ENCODE results near the gene FSTL5.

The FSTL5 gene

DNA sequence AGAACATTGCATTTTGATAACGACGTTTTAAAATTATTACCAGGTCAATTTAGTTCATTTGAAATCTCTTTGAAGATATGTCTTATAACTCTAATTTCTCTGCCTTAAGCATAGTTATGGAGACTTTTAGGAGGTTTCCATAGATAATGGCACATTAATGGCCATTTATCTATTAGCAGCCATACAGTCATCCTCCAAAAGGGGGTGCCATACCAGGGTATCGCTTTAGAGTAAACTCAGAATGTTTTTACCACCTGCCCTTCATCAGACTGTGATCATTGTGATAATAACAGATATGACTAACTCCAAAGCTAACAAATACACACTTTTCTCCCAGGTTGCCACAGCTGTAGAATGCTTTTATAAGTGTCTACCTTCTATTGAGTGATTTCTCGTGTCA lies 461.5 kb downstream of the FSTL5 start:
- no peak for DNase-seq

DNA sequence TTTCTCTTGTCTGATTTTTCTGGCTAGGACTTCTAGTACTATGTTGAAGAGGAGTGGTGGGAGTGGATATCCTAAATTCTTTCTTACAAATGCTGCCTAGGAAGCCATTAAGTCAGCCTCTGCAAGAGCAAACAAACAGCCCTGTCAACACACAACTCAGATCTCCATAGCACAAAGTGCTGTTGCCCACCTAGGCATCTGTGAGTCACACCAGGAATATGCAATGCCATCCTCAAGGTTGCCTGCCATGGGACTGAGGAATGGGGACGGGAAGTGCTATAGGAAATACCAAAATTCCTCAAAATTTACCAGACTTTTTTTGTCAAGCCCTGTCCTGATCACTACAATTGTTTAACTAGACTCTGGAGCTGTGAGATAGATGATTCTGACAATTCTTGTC lies 466.9 kb downstream of the FSTL5 start:
- DNase-seq, result no peak

DNA sequence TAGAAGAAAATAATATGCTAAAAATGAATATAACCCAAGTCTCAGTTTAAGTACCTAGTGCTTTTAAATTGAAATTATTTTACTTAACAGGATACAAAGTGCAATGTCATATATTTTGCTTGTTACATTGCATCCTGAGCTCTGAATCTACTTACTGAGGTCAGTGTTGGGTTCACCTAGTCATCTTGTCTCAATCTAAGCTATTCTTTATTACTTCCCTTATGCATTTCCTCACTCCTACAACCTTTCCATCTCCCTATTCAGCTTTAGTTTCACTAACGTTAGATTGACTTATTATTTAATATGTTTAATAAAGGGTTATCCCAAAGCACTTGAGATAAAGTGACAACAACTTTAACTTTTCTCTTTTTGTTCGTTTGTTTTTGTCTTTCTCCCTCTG lies 483.7 kb downstream of the FSTL5 start:
- DNase-seq, result no peak

DNA sequence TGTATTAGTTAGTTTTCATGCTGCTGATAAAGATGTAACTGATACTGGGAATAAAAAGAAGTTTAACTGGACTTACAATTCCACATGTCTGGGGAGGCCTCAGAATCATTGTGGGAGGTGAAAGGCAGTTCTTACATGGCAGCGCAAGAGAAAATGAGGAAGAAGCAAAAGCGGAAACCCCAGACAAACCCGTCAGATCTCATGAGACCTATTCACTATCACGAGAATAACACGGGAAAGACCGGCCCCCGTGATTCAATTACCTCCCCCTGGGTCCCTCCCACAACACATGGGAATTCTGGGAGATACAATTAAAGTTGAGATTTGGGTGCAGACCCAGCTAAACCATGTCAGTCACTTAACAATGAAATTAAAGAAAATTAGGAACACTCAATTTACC lies 499.1 kb downstream of the FSTL5 start:
- DNase-seq, result no peak

DNA sequence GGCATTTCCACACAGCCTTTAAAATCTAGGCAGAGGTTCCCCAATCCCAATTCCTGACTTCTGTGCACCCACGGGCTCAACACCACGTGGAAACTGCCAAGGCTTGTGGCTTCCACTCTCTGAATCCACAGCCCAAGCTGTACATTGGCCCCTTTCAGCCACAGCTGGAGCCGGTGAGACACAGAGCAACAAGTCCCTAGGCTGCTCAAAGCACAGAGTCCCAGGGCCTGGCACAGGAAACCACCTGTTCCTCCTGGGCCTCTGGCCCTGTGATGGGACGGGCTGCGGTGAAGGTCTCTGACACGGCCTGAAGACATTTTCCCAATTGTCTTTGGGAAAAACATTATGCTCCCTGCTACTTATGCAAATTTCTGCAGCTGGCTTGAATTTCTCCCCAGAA lies 500.0 kb downstream of the FSTL5 start:
- DNase-seq, result no peak

DNA sequence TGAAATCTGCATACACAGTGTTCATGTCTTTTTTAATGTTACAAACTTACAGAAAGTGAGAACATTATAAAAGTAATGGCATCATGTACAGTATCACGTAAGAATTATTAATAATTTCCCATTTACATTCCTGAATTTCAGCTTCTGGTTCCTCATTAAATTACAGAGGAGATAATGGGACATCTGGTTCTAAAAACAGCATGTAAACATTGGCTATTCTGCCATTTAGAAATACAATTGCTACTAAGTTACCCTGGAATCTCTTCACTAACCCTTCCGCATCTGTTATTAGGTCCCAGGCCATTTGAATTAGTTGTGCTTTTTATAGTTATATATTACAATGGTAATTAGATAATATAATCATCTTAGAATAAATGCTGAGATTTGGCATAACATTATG lies 505.1 kb downstream of the FSTL5 start:
- DNase-seq, result no peak

DNA sequence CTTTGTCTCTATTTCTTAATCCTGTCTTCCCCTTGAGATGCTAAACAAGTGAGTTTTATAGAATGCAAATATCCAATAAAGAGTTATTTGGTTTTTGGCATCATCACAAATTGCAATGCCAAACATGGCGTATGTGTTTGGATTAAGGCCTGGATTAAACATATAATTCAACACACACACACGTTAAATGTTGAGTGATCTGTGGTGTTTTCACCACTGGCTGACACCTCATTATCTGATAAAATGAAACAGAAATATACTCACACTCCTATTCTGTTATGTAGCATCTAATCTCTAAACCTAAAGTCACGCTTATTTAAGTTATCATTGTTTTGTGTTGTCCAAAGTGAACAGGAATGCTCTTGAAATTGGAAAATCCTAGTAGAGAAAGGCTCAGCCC lies 506.2 kb downstream of the FSTL5 start:
- no peak for DNase-seq

DNA sequence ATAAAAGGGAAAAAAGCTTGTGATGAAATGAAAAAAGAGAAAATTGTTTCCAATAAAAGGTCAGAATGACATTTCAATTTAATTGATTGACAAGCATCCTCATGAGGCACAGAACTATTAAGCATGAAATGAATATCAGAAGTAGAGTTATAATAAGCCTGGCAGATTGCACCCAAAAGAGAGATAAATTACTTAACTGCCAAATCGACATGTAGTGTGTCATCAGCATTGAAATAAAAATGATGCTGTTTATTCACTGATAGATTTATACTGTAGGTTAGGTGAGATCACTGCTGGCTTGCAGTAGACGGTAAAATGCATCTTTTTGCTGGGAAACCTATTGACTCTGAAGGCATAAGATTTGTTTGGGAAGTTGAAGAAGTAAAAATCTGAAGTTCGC lies 507.2 kb downstream of the FSTL5 start:
- no peak for DNase-seq

DNA sequence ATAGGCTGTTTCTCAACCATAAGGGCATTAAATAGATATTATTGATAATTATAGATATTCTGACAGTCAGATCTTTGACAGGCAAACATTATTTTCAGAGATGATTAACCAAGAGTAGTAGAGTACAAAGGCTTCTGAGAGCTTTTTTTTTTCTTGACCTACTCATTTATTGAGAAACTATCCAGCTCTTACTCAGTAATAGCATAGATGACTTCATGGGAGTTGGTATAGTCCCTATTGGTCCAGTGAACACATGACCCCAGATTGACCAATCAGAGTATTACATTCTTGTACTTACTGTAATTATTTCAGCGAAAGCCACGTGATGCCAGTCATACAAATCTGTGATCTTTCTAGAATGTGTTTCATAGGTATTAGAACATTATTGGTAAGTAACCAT lies 508.7 kb downstream of the FSTL5 start:
- no peak for DNase-seq

DNA sequence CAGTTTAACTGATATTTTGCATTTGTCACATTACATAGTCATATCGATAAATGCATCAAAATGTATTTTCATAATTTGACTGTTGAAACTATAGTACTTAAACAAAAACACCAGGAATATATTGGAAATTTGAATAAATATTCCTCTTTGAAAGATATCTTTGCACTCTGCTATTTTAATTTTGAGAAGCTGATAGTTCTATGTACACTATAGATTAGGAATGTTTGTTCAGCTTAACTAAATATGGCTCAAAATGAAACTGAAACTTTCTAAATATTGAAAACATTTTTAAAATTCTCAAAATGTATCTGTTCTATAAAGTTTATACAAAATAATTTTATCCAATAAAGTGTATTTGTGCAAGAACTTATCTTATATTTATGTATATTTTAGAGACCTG lies 510.1 kb downstream of the FSTL5 start:
- no peak for DNase-seq

DNA sequence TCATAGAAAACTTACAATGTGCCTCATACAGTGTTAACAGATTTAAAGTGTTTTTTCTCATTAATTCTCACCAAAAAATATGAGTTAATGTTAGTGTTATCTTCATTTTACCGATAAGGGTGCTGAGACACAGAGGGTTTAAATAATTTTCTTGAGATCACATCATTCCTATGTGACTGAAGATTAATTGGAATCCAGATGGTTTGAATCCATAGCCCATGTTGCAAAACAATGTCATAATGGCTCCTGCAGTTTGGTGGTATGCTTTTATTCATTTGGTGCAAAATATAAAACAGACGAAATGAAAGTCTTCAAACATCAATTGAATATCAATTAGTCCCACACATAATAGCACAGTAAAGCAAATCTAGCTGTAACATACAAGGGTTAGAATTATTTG lies 512.2 kb downstream of the FSTL5 start:
- DNase-seq, result no peak

DNA sequence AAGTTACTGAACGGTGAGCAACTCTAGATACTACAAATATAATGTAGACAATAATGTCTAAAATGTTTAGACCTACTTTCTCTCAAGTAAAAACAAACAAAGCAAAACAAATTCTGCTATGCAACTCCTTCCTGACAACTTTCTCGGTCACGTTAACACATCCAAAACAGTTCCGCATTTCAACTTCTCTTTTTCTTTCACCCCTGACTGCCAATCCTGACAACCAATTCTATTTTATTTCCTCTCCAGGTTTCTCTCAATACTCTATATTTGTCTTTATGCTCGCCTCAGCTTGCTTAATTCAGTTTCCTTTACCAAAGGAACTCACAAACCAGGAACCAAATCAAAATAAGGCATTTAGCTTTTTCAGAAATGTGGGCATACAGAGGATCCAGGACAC lies 513.0 kb downstream of the FSTL5 start:
- DNase-seq, result no peak

DNA sequence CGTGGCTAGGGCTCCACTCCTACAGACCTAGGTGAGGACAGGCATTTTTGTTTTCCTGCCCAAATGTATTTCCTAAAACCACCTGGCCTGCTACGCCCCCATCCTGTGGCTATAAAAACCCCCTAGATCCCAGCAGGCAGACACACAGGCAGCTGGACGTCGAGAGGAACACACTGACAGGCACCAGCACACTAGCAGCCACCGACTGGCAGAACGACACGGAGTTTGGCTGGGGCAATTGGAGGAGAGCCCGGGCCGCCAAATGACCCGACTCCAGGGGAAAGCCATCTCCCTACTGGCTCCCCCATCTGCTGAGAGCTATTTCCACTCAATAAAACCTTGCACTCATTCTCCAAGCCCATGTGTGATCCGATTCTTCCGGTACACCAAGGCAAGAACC lies 516.0 kb downstream of the FSTL5 start:
- no peak for DNase-seq

DNA sequence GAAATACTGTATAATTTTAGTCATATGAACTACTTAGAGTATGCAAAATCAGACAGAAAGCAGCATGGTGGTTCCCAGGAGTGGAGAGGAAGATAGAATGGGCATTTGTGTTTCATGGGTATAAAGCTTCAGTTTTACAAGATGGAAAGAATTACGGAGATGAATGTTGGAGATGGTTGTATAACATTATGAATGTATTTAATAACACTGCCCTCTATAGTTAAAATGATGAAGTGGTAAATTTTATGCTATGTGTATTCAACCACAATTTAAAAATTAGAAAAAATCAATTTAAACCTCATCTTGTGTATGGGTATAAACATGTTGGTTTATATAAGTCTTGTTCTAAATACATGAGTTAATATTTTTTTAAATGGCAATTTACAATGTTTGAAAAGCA lies 521.1 kb downstream of the FSTL5 start:
- DNase-seq, result no peak

DNA sequence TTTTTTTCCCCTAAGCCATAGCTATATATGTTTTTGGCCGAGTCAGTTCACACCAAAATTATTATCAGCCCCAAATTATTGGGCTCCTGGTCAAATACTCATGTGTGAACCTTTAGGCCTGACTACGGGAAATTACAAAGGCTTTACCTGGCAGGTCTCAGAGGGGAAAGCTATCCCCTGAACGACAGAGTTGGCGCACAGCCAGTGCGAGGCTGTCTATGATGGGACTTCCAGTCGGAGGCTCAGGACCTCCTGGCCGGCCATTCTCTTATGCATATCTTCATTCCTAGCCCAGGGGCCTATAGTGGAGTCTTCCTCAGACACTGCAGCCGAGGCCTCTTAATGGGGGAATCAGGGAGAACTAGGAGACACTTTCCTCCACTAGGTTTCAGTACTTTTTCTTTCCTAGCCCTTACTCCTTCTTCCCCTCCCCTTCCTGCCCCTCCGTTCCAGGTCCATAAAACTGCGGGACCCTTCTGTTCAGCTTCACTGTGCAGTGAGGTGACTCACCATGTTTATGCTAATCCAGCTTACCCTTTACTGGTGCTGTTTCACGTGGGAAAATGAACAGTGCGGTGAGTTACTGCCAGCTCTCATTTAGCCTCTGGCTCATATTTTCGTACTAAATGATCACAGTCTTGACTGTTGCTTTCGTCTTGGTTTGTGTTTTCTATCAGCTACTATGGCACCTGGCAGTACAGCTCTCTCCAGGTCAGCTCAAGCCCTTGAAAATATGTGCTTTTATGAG lies 533.9 kb downstream of the FSTL5 start:
- DNase-seq, result no peak

DNA sequence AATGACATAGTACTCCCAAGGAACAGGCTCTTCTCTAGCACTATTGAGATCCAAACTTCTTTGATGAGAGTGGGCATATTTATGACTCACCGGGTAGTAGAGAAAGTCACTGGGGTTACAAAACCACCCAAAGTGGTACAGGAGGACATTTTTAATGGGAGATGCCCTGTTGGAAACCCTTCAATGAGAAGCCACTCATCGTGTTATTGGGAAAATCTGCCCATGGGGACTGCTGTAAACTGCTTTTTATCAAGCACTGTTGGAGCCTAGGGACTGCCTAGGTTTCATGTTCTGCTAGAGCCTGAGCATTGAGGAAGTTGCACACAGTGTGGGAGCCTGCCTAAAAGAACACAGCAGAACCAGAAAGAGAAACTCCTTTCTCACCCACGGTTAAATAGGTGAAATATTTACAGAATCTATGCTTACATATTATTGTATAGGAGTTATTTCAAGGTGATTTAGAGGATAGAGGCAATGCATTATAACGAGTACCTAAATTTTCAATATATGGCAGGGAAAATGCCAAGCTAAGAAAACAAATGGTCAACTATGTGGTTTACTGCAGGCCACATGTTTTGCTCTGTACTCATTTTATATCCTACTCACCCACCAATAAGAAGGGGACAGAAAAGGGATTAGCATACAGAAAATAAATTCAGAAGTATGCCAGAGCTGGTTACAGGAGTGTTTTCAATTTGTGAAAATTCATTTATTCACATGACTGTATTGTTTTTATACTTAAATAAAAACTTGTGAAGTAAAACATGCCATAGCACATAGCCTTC lies 559.1 kb downstream of the FSTL5 start:
- no peak for DNase-seq

DNA sequence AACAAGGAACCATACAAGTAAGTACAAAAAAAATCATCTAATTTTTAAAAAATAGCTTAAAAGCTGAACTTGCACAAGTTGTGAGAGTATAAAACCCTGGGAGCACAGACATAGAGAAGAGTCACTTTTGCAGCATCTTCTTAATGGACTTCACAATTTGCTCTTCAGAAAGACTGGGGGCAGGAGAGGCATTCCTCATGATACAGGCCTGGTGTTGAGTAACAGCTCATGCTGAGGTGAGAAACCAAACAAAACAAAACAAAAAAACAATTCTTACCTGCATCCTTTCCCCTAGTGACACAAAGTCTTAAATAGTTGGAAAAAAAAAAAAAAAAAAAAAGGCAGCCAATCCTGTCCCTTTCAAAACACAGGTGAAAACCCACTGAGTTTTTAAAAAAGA lies 562.8 kb downstream of the FSTL5 start:
- no peak for DNase-seq

DNA sequence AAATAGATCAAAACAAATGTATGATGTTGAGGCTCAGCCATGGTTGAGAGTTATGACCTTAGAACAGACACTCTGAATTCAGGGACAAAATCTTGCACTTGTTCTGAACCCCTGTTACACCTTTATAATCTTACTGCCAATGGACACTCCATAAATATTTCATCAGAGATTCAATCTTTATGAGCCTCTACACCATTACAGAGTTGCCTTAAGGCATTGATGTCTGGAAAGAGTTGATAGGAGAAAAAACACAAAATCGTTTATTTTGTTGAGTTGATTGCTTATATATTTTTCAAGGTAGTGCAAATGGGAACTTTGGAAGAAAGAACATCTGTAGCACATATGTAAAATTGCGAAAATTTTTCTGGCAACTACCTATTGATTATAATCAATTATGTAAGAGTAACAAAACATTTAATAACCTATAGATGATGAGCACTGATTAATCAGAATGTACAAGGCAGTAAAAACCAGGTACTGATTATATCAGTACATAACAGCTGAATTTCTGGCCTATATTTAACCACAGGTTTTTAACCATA lies 568.5 kb downstream of the FSTL5 start:
- no peak for DNase-seq

DNA sequence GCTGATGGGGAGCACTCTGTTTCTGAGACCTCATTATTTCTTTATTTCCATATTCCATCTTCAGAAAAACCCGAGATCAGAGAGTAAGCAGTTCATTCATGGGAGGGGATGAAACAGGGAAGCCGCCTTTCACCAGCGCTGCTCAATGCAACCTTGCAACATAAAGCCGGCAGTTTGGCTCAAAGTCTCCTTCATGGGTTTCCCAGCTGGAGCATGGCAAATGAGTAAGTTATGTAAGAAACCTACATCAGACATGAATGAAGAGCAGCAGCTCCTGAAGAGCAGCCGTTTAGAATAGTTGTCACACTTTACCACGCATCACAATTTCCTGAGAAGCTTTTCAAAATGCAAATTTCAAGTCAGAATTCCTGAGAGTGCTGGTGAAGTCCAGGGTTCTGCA lies 578.8 kb downstream of the FSTL5 start:
- DNase-seq, result no peak

DNA sequence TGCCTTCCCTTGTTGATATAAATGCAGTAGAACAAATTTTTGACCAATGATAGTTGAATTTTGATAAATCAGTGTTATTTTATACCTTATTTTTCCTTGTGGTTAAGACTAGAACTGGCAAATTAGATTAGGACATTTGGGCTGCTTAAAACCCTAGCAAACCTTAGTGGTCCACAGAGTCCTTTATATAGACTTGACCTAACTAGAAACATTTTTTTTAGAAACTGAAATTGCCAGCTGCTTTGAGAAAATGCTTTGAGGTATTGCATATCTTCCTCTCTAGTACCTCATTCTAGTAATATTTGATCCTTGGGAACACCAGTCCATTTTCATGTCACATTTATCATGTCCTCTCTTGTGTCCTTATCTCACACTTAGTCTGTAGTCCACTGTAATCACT lies 580.3 kb downstream of the FSTL5 start:
- no peak for DNase-seq

DNA sequence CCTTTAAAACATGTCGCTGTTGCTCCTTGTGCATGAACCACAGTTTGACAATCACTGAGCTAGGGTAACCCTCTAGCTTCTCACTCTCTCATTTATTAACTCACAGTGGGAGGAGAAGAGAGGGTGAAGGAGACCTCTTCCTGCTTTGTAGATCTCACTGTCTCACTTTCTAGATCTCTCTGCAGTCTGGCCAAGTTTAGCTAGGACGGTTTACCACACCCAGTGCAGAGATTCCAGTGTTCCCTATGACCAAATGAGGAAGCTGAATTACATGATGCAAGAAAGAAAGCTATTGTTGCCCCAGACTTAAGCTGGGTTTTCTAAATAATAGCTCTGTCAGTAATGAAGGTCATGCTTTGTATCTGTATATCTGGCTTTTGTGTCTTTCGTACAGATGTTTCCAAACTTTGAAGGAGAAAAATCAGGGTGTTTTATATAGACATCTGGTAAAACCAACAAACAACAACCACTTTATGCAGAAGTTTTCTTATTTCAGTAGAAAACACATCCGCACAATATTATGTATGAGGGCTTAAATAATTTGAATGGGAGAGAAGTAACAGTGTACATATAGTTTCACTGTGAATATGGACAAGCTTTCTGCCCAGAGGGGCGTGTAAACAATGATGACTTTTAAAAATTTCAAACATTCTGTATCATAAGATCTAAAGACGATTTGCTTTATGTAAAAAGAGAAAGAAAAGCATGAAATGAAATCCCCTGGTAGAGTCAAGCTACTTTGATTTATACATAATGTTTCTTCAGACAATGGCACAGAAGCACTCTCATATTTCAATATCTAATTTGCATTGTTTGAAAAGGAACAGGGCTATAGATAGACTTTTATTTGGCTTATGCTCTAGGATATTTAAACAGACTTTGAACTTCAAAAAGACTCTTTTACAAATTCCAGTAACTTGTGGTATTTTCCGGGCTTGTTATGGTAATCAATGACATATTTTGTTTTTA lies 582.3 kb downstream of the FSTL5 start:
- DNase-seq, result no peak

DNA sequence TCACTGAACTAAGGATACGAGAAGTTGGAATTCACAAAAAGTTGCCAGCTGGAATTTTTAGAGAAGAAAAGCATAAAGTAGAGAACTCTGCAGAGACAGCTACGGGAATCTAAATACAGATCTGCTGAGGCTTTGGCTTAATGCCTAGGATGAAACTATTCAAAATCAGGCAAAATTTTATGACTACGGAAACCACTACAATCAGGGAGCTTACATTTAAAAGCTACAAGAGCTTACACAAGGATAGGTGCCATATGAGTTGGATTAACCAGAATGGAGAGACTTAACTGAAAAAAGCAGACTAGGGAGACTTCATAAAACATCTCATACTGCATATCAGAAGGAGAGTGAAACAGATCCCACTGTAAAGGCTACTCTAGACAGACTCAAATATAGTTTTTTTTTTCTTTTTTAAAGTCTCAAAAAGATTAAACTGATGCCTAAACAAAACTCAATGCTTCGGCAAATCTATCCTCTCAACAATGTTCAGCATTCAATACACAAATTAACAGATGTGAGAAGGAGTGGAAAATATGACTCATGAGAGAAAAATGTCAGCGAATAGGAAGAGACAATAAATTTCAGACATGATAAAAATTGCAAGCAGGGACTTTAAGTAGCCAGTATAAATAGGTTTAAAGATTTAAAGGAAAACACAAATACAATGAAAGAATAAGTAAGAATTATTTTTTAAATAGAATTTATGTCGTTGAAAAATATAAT lies 586.1 kb downstream of the FSTL5 start:
- DNase-seq, result no peak

DNA sequence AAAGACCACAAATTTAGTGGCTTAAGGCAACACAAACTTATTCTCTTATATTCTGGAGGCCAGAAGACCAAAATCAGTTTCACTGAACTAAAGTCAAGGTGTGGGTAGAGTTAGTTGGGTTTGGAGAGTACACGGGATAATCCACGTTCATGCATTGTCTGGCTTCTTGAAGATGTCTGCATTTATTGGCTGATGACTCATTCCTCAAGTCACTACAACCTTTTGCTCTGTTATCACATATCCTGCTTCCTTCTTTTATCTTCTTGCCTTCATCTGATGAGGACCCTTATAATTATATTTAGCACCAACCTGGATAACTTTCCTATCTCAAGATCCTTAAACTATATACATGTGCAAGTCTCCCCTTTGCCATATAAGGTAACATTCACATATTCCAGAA lies 590.0 kb downstream of the FSTL5 start:
- no peak for DNase-seq
